Subcutaneous abdominal adipose tissue (tissue), 5 donors: Measurements from ENCODE around the gene KRT76.

Experiments
- H3K27ac ChIP-seq: one replicate; pipeline ENCODE4 v1.7.0; 2013; ENCODE audit warnings: low read depth, mild to moderate bottlenecking, inconsistent platforms, low read length, moderate library complexity
- H3K27me3 ChIP-seq, 5 donors: one replicate each; pipeline ENCODE4 v1.7.0; 2013; ENCODE audit warnings: low read length in 5 of 5, inconsistent platforms in 1 of 5; ENCODE audit not compliant: control insufficient read depth in 5 of 5, insufficient read depth in 4 of 5
- H3K36me3 ChIP-seq, 5 donors: one replicate each; pipeline ENCODE4 v1.7.0; 2013; ENCODE audit warnings: low read length in 5 of 5; ENCODE audit not compliant: control insufficient read depth in 5 of 5, insufficient read depth in 5 of 5
- H3K4me1 ChIP-seq, 5 donors: one replicate each; pipeline ENCODE4 v1.7.0; 2013; ENCODE audit warnings: low read length in 5 of 5, mild to moderate bottlenecking in 3 of 5, moderate library complexity in 1 of 5; ENCODE audit not compliant: control insufficient read depth in 5 of 5, insufficient read depth in 5 of 5
- H3K4me3 ChIP-seq, 5 donors: one replicate each; pipeline ENCODE4 v1.7.0; 2013; ENCODE audit warnings: low read length in 5 of 5, low read depth in 1 of 5
- H3K9ac ChIP-seq, 5 donors: one replicate each; pipeline ENCODE4 v1.7.0; 2013; ENCODE audit warnings: low read length in 5 of 5, mild to moderate bottlenecking in 4 of 5, moderate library complexity in 3 of 5
- H3K9me3 ChIP-seq, 5 donors: one replicate each; pipeline ENCODE4 v1.7.0; 2013; ENCODE audit warnings: low read length in 5 of 5; ENCODE audit not compliant: control insufficient read depth in 5 of 5
- donor health status: healthy.
- donor health status: healthy.
- donor health status: healthy.
- donor health status: healthy.
- donor health status: healthy.

Gene KRT76

GRCh38 chr12:52790427-52791270 lies 13.5 kb upstream of the KRT76 start:
- peaks cover 0 to 7% (median 0%) of the 10 kb centered on the region in 5 donors for H3K4me1 ChIP-seq
- peaks cover 14 to 37% (median 29%) of the 10 kb centered on the region in 5 donors for H3K27me3 ChIP-seq
- H3K27ac ChIP-seq, result no peak overlapping the region
- peak overlapping the region in 1 of 5 donors; percentile 23 for H3K9ac ChIP-seq
- no peak overlapping the region for H3K4me3 ChIP-seq
- H3K36me3 ChIP-seq, result no peaks in the 10 kb centered on the region
- H3K9me3 ChIP-seq, result peaks cover 0 to 2% (median 0%) of the 10 kb centered on the region in 5 donors

GRCh38 chr12:52789637-52790426 lies 12.7 kb upstream of the KRT76 start:
- H3K4me3 ChIP-seq, result no peak overlapping the region
- H3K4me1 ChIP-seq, result peaks cover 0 to 7% (median 0%) of the 10 kb centered on the region in 5 donors
- H3K9ac ChIP-seq, result peak overlapping the region in 1 of 5 donors; percentile 23
- no peaks in the 10 kb centered on the region for H3K36me3 ChIP-seq
- H3K27me3 ChIP-seq, result peaks cover 14 to 37% (median 29%) of the 10 kb centered on the region in 5 donors
- H3K27ac ChIP-seq, result no peak overlapping the region
- H3K9me3 ChIP-seq, result peaks cover 0 to 3% (median 0%) of the 10 kb centered on the region in 5 donors

GRCh38 chr12:52788876-52789636 lies 11.9 kb upstream of the KRT76 start:
- Histone ChIP-seq H3K4me1 (peaks cover 0 to 7% (median 0%) of the 10 kb centered on the region in 5 donors), H3K36me3 (no peaks in the 10 kb centered on the region)

GRCh38 chr12:52788192-52788875 lies 11.2 kb upstream of the KRT76 start:
- no peak overlapping the region for H3K27ac ChIP-seq
- peaks cover 0 to 7% (median 0%) of the 10 kb centered on the region in 5 donors for H3K4me1 ChIP-seq
- H3K36me3 ChIP-seq, result no peaks in the 10 kb centered on the region
- peaks cover 17 to 42% (median 31%) of the 10 kb centered on the region in 5 donors for H3K27me3 ChIP-seq
- H3K9me3 ChIP-seq, result peaks cover 0 to 3% (median 0%) of the 10 kb centered on the region in 5 donors
- H3K4me3 ChIP-seq, result no peak overlapping the region
- no peak overlapping the region for H3K9ac ChIP-seq

More at GRCh38 chr12:52788876-52789636, 11.9 kb upstream of the KRT76 start:
- Histone ChIP-seq H3K27me3 (peaks cover 16 to 40% (median 30%) of the 10 kb centered on the region in 5 donors), H3K9ac (no peak overlapping the region), H3K27ac (no peak overlapping the region), H3K9me3 (peaks cover 0 to 3% (median 0%) of the 10 kb centered on the region in 5 donors), H3K4me3 (no peak overlapping the region)

- Histone ChIP-seq H3K9me3 (peaks cover 0 to 3% (median 0%) of the 10 kb centered on the region in 5 donors), H3K36me3 (no peaks in the 10 kb centered on the region), H3K4me1 (peaks cover 0 to 7% (median 0%) of the 10 kb centered on the region in 5 donors), H3K4me3 (no peak overlapping the region), H3K27me3 (peaks cover 17 to 42% (median 31%) of the 10 kb centered on the region in 5 donors), H3K27ac (no peak overlapping the region), H3K9ac (no peak overlapping the region)
These were observed 10.4 kb upstream of the KRT76 start for GRCh38 chr12:52787324-52788191.

GRCh38 chr12:52784909-52785308 lies 7.8 kb upstream of the KRT76 start:
- Histone ChIP-seq H3K4me3 (no peak overlapping the region), H3K36me3 (no peaks in the 10 kb centered on the region), H3K27me3 (peaks cover 3 to 21% (median 14%) of the 10 kb centered on the region in 5 donors), H3K4me1 (peaks cover 0 to 1% (median 0%) of the 10 kb centered on the region in 5 donors), H3K9ac (no peak overlapping the region), H3K9me3 (peaks cover 0 to 3% (median 0%) of the 10 kb centered on the region in 5 donors), H3K27ac (no peak overlapping the region)

- Histone ChIP-seq H3K9ac (no peak overlapping the region), H3K4me3 (no peak overlapping the region), H3K36me3 (no peaks in the 10 kb centered on the region), H3K27me3 (peaks cover 3 to 10% (median 7%) of the 10 kb centered on the region in 5 donors), H3K27ac (no peak overlapping the region), H3K4me1 (no peaks in the 10 kb centered on the region), H3K9me3 (peaks cover 0 to 3% (median 0%) of the 10 kb centered on the region in 5 donors)
These were observed 6.6 kb upstream of the KRT76 start for GRCh38 chr12:52783563-52784316.

GRCh38 chr12:52782502-52782901 lies 5.4 kb upstream of the KRT76 start:
- no peaks in the 10 kb centered on the region for H3K4me1 ChIP-seq
- no peak overlapping the region for H3K9ac ChIP-seq
- H3K9me3 ChIP-seq, result peaks cover 0 to 3% (median 0%) of the 10 kb centered on the region in 5 donors
- H3K36me3 ChIP-seq, result no peaks in the 10 kb centered on the region
- H3K4me3 ChIP-seq, result no peak overlapping the region
- H3K27me3 ChIP-seq, result peaks cover 3 to 7% (median 4%) of the 10 kb centered on the region in 5 donors
- H3K27ac ChIP-seq, result no peak overlapping the region
